GM23338 (cell line): ENCODE results near the gene CYP4F2.

Experiments
- CREB1 ChIP-seq: fragments of 250-450 bp; sonication (Bioruptor Pico); IDR thresholded peaks from 2 replicates; pipeline ENCODE4 v1.5.0; 2020; ENCODE audit warnings: low read depth, mild to moderate bottlenecking, moderate library complexity
- CTCF ChIP-seq, 2 experiments: fragments of 200-600 bp in 1 of 2; sonication (generic) in 1 of 2; conservative IDR thresholded peaks; 2 replicates each; pipeline versions ENCODE4 v1.5.1 to v1.6.1; 2016 to 2017; ENCODE audit warnings: antibody characterized with exemption in 2 of 2, low read depth in 2 of 2, mild to moderate bottlenecking in 2 of 2, moderate library complexity in 1 of 2
- ETS1 ChIP-seq: IDR thresholded peaks from 2 replicates; pipeline ENCODE4 v1.6.1; 2016; ENCODE audit warnings: antibody characterized with exemption
- EZH2 ChIP-seq: fragments of 200-600 bp; sonication (generic); IDR thresholded peaks from one replicate; pipeline ENCODE4 v1.8.0; 2017; ENCODE audit warnings: antibody characterized with exemption, mild to moderate bottlenecking, low read depth; ENCODE audit not compliant: unreplicated experiment
- EZH2phosphoT487 ChIP-seq: fragments of 200-600 bp; sonication (generic); IDR thresholded peaks from one replicate; pipeline ENCODE4 v1.8.1; 2018; ENCODE audit warnings: antibody characterized with exemption; ENCODE audit not compliant: unreplicated experiment
- JUNB ChIP-seq: IDR thresholded peaks from one replicate; pipeline ENCODE4 v1.6.1; 2016; ENCODE audit warnings: antibody characterized with exemption; ENCODE audit not compliant: unreplicated experiment
- NANOG ChIP-seq: IDR thresholded peaks from 2 replicates; pipeline ENCODE4 v1.6.1; 2016; ENCODE audit warnings: antibody characterized with exemption, borderline replicate concordance
- POLR2AphosphoS5 ChIP-seq: IDR thresholded peaks from 2 replicates; pipeline ENCODE4 v1.6.1; 2016; ENCODE audit warnings: antibody characterized with exemption, low read depth
- REST ChIP-seq: IDR thresholded peaks from one replicate; pipeline ENCODE4 v1.6.1; 2018; ENCODE audit warnings: antibody characterized with exemption; ENCODE audit not compliant: unreplicated experiment
- ZNF114 ChIP-seq: fragments of 250-450 bp; sonication (Bioruptor Pico); IDR thresholded peaks from 2 replicates; pipeline ENCODE4 v1.5.0; 2020; ENCODE audit warnings: mild to moderate bottlenecking, moderate library complexity
- ZNF331 ChIP-seq: fragments of 250-450 bp; sonication (Bioruptor Pico); IDR thresholded peaks from 2 replicates; pipeline ENCODE4 v1.5.0; 2020; ENCODE audit warnings: low read depth, mild to moderate bottlenecking, moderate library complexity
- ZNF462 ChIP-seq: fragments of 250-450 bp; sonication (Bioruptor Pico); IDR thresholded peaks from 2 replicates; pipeline ENCODE4 v1.5.0; 2020; ENCODE audit warnings: mild to moderate bottlenecking, moderate library complexity

GRCh38 chr19:15829786-15830185 is 68.1 kb downstream of the CYP4F2 start:
- TF ChIP-seq CTCF (conservative IDR thresholded peaks at IDR 0.05; ENCODE audit: low read depth in 2 of 2) (no peak), EZH2 (no peak), JUNB (no peak), REST (no peak), POLR2AphosphoS5 (no peak), EZH2phosphoT487 (no peak), CREB1 (no peak), ETS1 (no peak), ZNF331 (CRISPR knock-in tag) (no peak), ZNF462 (no peak), NANOG (no peak), ZNF114 (CRISPR knock-in tag) (no peak)
